Astrocyte (in vitro differentiated cells and primary cell): Measurements from ENCODE around the gene MTF1. TPM values are rescaled to one million over a fixed set of nuclear protein-coding genes. Genes with fewer than 3 reads are reported as not detected.

Experiments used
- DNase-seq: peaks from one replicate; pipeline ENCODE4 v3.0.0-alpha.2; 2010; ENCODE audit warnings: low read depth
- FAIRE-seq: peaks from 2 replicates; lab custom pipeline; 2011; peaks lifted over from hg19 to GRCh38; lab: Jason Lieb, UNC
- H2AFZ ChIP-seq: 2 replicates; pipeline ENCODE4 v1.6.0; 2012; ENCODE audit warnings: low read depth, low read length, inconsistent platforms
- H3K27ac ChIP-seq: 2 replicates; pipeline ENCODE4 v1.5.1; 2011; ENCODE audit warnings: low read depth, low read length, inconsistent platforms
- H3K27me3 ChIP-seq: 2 replicates; pipeline ENCODE4 v1.6.0; 2011; ENCODE audit warnings: low read length, inconsistent platforms; ENCODE audit not compliant: insufficient read depth
- H3K36me3 ChIP-seq: 2 replicates; pipeline ENCODE4 v1.5.1; 2011; ENCODE audit warnings: low read length, inconsistent platforms; ENCODE audit not compliant: insufficient read depth
- H3K4me1 ChIP-seq: 2 replicates; pipeline ENCODE4 v1.5.1; 2011; ENCODE audit warnings: low read length, inconsistent platforms; ENCODE audit not compliant: insufficient read depth
- H3K4me2 ChIP-seq: 2 replicates; pipeline ENCODE4 v1.6.0; 2012; ENCODE audit warnings: low read length, inconsistent platforms
- H3K4me3 ChIP-seq: 2 replicates; pipeline ENCODE4 v1.5.1; 2011; ENCODE audit warnings: low read depth, mild to moderate bottlenecking, low read length, inconsistent platforms; ENCODE audit not compliant: insufficient read depth
- H3K79me2 ChIP-seq: 2 replicates; pipeline ENCODE4 v1.6.0; 2012; ENCODE audit warnings: mild to moderate bottlenecking, low read length, inconsistent platforms; ENCODE audit not compliant: insufficient read depth
- H3K9ac ChIP-seq: 2 replicates; pipeline ENCODE4 v1.6.0; 2012; ENCODE audit warnings: mild to moderate bottlenecking, low read length, inconsistent platforms
- H3K9me3 ChIP-seq: 2 replicates; pipeline ENCODE4 v1.5.1; 2012; ENCODE audit warnings: low read depth, mild to moderate bottlenecking, low read length, inconsistent platforms; ENCODE audit not compliant: insufficient read depth
- H4K20me1 ChIP-seq: 2 replicates; pipeline ENCODE4 v1.6.0; 2012; ENCODE audit warnings: low read length, inconsistent platforms; ENCODE audit not compliant: insufficient read depth
- H3K27ac Mint-ChIP-seq: one replicate; pipeline ENCODE4 v1.8.0; 2021; ENCODE audit warnings: mild to moderate bottlenecking, mixed read lengths; ENCODE audit not compliant: unreplicated experiment
- H3K27me3 Mint-ChIP-seq: one replicate; pipeline ENCODE4 v1.8.0; 2021; ENCODE audit warnings: low read depth, mixed read lengths; ENCODE audit not compliant: unreplicated experiment
- H3K36me3 Mint-ChIP-seq: one replicate; pipeline ENCODE4 v1.8.0; 2021; ENCODE audit warnings: low read depth, mixed read lengths; ENCODE audit not compliant: unreplicated experiment
- H3K4me1 Mint-ChIP-seq: one replicate; pipeline ENCODE4 v1.8.0; 2021; ENCODE audit warnings: low read depth, mixed read lengths; ENCODE audit not compliant: unreplicated experiment
- H3K4me3 Mint-ChIP-seq: one replicate; pipeline ENCODE4 v1.8.0; 2021; ENCODE audit warnings: mild to moderate bottlenecking, moderate library complexity, mixed read lengths; ENCODE audit not compliant: unreplicated experiment
- H3K9me3 Mint-ChIP-seq: one replicate; pipeline ENCODE4 v1.8.0; 2021; ENCODE audit warnings: mild to moderate bottlenecking, mixed read lengths; ENCODE audit not compliant: unreplicated experiment
- CTCF ChIP-seq: IDR thresholded peaks from 2 replicates; pipeline ENCODE4 v1.5.1; 2011; ENCODE audit warnings: low read depth, mild to moderate bottlenecking, inconsistent platforms, low read length, moderate library complexity; ENCODE audit not compliant: insufficient read depth
- EZH2 ChIP-seq: IDR thresholded peaks from 2 replicates; pipeline ENCODE4 v1.6.1; 2012; ENCODE audit warnings: mild to moderate bottlenecking, low read length, inconsistent platforms; ENCODE audit not compliant: insufficient read depth
- total RNA-seq: library from RNA; stranded (reverse); gene quantifications from 2 replicates; pipeline ENCODE4 v1.2.1, GENCODE V29; 2021

Gene MTF1
- total RNA-seq, 1 donor from 2014 or later = 16.7 TPM

- Mint-ChIP-seq H3K27me3 (no peaks in the 10 kb centered on the region), H3K9me3 (no peaks in the 10 kb centered on the region), H3K4me1 (peaks cover 8% of the 10 kb centered on the region), H3K4me3 (peak overlapping the region; percentile 69), H3K27ac (no peak overlapping the region), H3K36me3 (peaks cover 14% of the 10 kb centered on the region)
- no peak overlapping the region for H3K27ac ChIP-seq
- no peak for FAIRE-seq
- H4K20me1 ChIP-seq = peaks cover 71% of the 10 kb centered on the region
- H3K4me2 ChIP-seq = peak overlapping the region; percentile 25
- no peak overlapping the region for H2AFZ ChIP-seq
- no peak overlapping the region for H3K4me3 ChIP-seq
- H3K9ac ChIP-seq = no peak overlapping the region
- peaks cover 19% of the 10 kb centered on the region for H3K4me1 ChIP-seq
- no peaks in the 10 kb centered on the region for H3K9me3 ChIP-seq
- no peak for TF ChIP-seq CTCF
- TF ChIP-seq EZH2 = no peak
- DNase-seq = no peak
- no peaks in the 10 kb centered on the region for H3K27me3 ChIP-seq
- H3K79me2 ChIP-seq = peaks cover 69% of the 10 kb centered on the region
- H3K36me3 ChIP-seq = peaks cover 19% of the 10 kb centered on the region
Observed at GRCh38 chr1:37809942-37810341, 49.5 kb downstream of the MTF1 start.

- Histone ChIP-seq H3K4me2 (peak overlapping the region; percentile 98), H3K27me3 (no peaks in the 10 kb centered on the region), H3K4me1 (peaks cover 19% of the 10 kb centered on the region), H3K36me3 (peaks cover 32% of the 10 kb centered on the region), H2AFZ (no peak overlapping the region), H3K4me3 (peak overlapping the region; percentile 74), H4K20me1 (peaks cover 76% of the 10 kb centered on the region), H3K9me3 (no peaks in the 10 kb centered on the region), H3K9ac (peak overlapping the region; percentile 83), H3K27ac (peak overlapping the region; percentile 75), H3K79me2 (peaks cover 69% of the 10 kb centered on the region)
- peaks cover 8% of the 10 kb centered on the region for H3K4me1 Mint-ChIP-seq
- TF ChIP-seq CTCF = no peak
- no peak for TF ChIP-seq EZH2
- DNase-seq = peak; percentile 60
- peak overlapping the region; percentile 93 for H3K27ac Mint-ChIP-seq
- peak overlapping the region; percentile 91 for H3K4me3 Mint-ChIP-seq
- H3K9me3 Mint-ChIP-seq = no peaks in the 10 kb centered on the region
- H3K27me3 Mint-ChIP-seq = no peaks in the 10 kb centered on the region
- FAIRE-seq = no peak
- peaks cover 13% of the 10 kb centered on the region for H3K36me3 Mint-ChIP-seq
Observed at GRCh38 chr1:37808369-37809319, 50.7 kb downstream of the MTF1 start.
